Measurements from ENCODE around the gene CERCAM.
"Not testable (repeated sequence)": the region's sequence is repeated elsewhere in the genome, so short reads cannot be mapped to it uniquely, and the experiment has no call there.

Gene CERCAM

DNA sequence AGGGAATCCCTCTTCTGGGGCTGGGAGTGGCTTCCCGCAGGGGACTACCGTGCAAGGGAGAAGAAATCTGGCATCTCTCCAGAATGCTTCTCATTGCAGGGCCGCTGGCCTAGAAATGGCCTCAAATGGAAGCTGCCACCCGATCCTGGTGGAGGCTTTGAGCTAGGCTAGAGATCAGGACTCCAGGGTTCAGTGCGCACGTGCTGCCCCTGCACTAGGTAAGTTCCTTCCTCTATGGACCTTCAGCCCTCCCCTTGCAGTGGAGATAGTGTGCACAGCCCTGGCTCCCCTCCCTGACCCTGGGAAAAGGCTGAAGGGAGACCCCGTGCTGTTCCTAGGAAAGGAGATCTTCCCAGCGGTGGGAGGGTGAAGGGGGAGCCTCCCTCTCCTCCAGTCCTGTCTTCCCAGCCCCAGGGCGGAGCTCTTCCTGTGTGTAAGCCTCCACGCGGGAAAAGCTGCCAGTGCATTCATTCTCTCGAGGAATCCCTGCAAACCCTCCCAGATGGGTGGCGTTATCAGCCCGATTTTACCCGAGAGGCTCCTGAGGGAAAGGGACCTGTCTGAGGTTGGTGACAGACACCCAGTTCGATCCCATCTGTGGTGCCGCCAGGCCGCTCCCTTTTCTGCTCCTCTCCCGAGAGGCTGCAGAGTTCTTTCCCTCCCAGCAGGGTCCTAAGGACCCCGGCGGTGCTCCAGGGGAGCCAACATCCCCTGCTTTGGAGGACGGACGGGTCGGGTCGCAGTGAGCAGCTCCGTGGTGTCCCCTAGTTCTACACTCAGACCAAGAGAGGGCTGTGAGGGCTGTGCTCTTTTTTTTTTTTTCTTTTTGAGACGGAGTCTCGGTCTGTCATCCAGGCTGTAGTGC lies 1.4 kb upstream of the CERCAM start:
- no peak for DNase-seq

DNA sequence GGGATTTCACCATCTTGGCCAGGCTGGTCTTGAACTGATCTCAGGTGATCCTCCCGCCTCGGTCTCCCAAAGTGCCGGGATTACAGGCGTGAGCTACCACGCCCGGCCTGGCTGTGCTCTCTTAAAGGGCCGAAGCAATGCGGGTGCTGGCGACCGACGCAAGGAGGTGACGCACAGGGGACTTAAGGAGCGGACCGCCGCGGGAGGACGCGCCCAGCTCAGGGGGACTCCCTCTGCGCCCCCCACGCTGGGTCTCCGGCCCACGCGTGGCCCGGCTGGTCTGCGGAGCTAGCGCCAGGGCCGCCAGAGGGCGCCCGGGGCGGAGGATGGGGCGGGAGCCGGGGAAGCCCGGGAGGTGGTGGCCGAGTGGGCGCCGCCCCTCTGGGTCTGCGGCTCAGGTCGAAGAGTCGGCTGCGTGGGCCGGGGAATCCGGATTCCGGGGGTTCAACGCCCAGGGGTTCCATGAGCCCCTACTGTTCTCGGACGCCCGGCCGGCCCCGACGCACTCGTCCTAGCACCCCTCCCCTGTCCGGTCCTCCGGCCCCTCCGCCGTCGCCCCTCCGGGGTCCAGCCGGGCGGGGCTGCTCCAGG lies 502 bp upstream of the CERCAM start:
- DNase-seq, result peak; percentile 81

DNA sequence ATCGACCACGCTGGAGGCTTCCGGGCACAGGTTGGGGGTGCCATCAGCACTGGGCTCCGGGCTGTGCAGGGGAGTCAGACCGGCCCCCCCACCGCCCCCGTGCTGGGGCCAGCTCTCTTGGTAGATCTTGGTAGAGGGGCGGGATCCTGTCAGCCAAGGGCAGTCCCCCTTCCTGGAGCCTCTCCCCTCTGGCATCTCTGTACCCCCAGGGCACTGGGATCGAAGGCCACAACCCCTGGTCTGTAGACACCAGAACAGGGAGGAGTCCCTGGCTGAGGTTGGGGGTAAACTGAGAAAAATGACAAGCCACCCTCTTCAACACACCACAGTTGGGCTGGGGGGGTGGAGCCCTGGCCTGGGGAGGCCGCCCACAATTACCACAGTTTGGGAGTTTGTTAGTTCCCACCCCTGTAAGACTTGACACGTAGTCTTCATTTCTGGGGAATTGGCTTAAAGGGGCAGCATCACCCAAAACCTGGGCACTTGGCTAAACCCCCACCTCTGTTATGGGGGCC lies 882 bp downstream of the CERCAM start:
- peak; percentile 29 for DNase-seq

DNA sequence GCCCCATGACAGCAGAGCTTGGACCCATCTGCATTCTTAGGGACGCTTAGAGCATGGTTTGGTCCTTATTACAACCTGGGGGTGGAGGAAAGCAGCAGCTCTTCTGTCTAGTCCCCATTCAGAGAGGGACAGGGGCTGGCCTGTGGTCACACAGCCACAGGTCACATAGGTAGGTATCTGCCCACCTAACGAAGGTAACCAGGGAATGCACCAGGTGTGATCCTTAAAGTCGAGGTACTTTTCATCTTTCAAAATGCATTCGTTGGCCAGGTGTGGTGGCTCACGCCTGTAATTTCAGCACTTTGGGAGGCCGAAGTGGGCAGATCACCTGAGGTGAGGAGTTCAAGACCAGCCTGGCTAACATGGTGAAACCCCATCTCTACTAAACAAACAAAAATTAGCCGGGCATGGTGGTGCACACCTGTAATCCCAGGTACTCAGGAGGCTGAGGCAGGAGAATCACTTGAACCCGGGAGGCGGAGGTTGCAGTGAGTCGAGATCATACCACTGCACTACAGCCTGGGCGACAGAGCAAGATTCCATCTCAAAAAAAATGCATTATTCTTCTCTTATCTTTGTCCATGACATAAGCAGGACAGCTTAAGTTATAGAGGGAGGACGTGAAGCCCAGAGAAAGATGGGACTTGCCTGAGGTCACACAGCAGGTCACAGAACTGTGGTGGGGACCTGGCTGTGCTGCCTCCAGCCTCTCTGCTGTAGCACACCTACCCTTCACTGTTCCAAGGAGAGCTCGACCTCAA lies 1.5 kb downstream of the CERCAM start:
- DNase-seq, result not testable (repeated sequence)

- no peak for DNase-seq
Observed at GRCh38 chr9:128422783-128423150, 2.1 kb downstream of the CERCAM start.

DNA sequence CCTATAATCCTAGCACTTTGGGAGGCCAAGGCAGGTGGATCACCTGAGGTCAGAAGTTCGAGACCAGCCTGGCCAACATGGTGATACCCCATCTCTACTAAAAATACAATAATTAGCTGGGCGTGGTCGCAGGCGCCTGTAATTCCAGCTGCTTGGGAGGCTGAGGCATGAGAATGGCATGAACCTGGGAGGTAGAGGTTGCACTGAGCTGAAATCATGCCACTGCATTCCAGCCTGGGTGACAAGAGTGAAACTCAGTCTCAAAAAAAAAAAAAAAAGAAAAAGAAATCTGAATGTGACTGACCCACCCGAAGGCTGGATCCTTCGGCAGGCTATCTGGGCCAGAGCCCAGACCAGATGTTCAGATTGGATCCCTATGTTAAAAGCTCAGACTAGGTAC lies 2.7 kb downstream of the CERCAM start:
- DNase-seq, result not testable (repeated sequence)

GRCh38 chr9:128424268-128424780 lies 3.7 kb downstream of the CERCAM start:
- no peak for DNase-seq

- no peak for DNase-seq
Observed at GRCh38 chr9:128428644-128429512, 8.2 kb downstream of the CERCAM start.

DNA sequence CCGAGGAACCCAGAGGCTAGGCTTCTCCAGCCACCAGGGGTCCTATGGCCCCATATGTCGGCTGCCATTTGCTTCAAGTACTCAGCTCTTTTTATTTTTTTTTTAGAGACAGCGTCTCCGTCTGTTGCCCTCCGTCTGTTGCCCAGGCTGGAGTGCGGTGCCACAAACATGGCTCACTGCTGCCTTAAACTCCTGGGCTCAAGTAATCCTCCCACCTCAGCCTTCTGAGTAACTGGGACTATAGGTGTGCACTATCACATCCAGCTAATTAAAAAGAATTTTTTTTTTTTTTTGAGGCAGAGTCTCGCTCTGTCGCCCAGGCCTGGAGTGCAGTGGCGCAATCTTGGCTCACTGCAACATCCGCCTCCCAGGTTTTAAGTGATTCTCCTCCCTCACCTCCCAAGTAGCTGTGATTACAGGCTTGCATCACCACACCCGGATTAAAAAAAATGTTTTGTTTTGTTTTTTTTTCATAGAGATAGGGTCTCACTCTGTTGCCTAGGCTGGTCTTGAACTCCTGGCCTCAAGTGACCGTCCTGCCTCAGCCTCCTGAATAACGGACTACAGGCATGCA lies 8.9 kb downstream of the CERCAM start:
- no peak for DNase-seq

- no peak for DNase-seq
Observed at GRCh38 chr9:128431207-128431606, 10.6 kb downstream of the CERCAM start.

DNA sequence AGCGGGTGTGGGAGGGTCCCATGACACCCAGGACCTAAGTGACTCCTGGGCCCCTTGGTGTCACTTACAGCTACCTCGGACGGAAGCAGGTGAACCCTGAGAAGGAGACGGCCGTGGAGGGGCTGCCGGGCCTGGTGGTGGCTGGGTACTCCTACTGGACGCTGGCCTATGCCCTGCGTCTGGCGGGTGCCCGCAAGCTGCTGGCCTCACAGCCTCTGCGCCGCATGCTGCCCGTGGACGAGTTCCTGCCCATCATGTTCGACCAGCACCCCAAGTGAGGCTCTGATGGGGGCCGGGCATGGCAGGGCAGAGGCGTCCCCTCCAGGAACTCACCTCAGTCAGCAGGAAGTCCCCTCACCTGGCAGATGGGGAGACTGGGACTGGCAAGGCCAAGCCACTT lies 13.7 kb downstream of the CERCAM start:
- DNase-seq, result no peak

DNA sequence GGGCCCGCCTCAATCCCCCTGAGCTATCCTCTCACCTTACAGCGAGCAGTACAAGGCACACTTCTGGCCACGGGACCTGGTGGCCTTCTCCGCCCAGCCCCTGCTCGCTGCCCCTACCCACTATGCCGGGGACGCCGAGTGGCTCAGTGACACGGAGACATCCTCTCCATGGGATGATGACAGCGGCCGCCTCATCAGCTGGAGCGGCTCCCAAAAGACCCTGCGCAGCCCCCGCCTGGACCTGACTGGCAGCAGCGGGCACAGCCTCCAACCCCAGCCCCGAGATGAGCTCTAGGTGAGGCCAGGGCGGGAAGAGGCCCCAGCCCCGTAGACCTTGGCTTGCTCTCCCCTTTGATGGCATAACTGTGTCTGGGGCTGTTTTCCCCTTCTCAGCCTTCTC lies 15.0 kb downstream of the CERCAM start:
- no peak for DNase-seq

GRCh38 chr9:128438343-128439109 lies 17.9 kb downstream of the CERCAM start:
- DNase-seq, result peak; percentile 97

DNA sequence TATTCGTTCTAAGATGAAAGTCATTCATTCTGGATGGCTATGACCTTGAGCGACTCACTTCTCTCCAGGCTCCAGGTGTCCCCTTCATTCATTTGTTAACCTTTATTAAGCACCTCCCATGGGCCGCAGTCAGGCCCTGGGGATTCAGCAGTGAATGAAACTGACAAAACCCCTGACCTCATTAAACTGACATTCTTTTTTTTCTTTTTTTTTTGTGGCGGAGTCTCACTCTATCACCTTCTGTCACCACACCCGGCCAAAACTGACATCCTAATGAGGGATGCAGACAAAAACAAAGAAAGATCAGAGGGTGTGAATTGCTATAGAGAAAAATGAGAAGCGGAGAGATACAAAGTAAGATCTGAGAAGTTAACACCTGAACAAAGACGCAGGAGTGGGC lies 18.6 kb downstream of the CERCAM start:
- no peak for DNase-seq

- no peak for DNase-seq
Observed at GRCh38 chr9:128442150-128442549, 21.5 kb downstream of the CERCAM start.

DNA sequence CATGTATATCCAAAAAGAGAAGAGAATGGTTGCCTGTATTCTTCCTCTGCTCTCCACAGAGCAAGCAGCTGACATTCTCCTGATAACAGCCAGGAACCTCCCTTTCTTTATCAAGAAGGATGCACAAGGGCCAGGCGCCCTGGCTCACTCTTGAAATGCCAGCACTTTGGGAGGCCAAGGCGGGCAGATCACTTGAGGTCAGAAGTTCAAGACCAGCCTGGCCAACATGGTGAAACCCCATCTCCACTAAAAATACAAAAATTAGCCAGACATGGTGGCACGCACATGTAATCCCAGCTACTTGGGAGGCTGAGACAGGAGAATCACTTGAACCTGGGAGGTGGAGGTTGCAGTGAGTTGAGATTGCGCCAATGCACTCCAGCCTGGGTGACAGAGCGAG lies 25.8 kb downstream of the CERCAM start:
- DNase-seq, result not testable (repeated sequence)

GRCh38 chr9:128448746-128449145 lies 28.1 kb downstream of the CERCAM start:
- DNase-seq, result no peak

- no peak for DNase-seq
Observed at GRCh38 chr9:128454991-128455390, 34.3 kb downstream of the CERCAM start.

DNA sequence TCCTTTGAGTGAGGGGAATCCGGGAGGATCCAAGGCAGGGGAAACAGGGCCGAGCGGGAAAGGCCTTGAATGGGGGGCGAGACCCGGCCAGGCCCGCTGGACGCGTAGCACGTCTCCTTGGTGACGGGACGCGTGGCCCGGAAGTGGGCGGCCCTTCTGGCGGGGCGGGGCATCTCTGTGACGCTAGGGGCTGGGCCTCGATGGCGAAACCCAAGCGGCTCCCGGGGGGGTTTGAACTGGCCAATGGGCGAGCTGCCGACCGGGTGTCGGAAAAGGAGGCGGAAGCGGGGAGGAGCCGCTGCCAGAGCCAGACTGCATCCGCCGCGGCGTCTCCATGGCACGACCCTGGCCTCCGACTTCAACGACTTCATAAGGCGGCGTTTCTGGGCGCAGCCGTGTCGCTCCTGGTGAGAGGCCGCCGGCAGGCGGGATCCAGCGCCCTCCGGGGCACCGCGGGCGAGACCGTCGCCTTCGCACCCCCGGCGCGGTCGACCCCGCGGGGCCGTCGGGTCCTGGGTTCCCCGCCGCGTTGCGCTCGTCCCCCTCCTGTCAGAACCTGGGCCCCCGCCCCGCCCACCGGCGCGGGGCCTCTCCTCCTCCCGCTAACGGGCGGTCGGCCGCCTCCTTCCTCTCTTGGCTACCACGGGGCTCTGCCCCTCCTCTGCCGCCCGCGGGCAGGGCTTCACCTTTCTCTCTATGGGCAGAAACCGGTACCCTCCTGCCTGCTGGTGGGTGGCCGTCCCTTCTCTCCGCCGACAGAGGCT lies 35.4 kb downstream of the CERCAM start, which contains the start of gene ODF2:
TSS of gene ODF2 (plus strand) at position 158 of the 764 bp plus-strand sequence. CDS start at position 244, 86 bp downstream.
- DNase-seq, result peak; percentile 99

GRCh38 chr9:128456613-128457061 lies 36.0 kb downstream of the CERCAM start:
- peak; percentile 81 for DNase-seq

Data from stimulated activated CD8-positive, alpha-beta memory T cell treated with anti-CD3 and anti-CD28 coated beads, Interleukin-4, amount 100 ng/mL, for 48 hours (primary cell).